Retinal pigment epithelial cell (primary cell): ENCODE results near the gene FUNDC2.

Source experiments
- DNase-seq: peaks from one replicate; pipeline ENCODE4 v3.0.0-alpha.2; 2010; ENCODE audit warnings: low read depth
- H3K4me3 ChIP-seq: 2 replicates; pipeline ENCODE4 v1.5.1; 2011; ENCODE audit warnings: mild to moderate bottlenecking, low read length, control low read depth, moderate library complexity
- CTCF ChIP-seq: conservative IDR thresholded peaks from 2 replicates; pipeline ENCODE4 v1.5.1; 2011; ENCODE audit warnings: low read depth, low read length, control low read depth, inconsistent platforms

Gene FUNDC2

GRCh38 chrX:155046811-155047528 lies 20.3 kb downstream of the FUNDC2 start:
- no peak for TF ChIP-seq CTCF
- DNase-seq = no peak
- H3K4me3 ChIP-seq = no peak overlapping the region

GRCh38 chrX:155048977-155049619 lies 22.5 kb downstream of the FUNDC2 start:
- no peak for DNase-seq
- H3K4me3 ChIP-seq = no peak overlapping the region
- peak; percentile 74 for TF ChIP-seq CTCF

- no peak overlapping the region for H3K4me3 ChIP-seq
- no peak for DNase-seq
- TF ChIP-seq CTCF = no peak
These were observed 26.3 kb downstream of the FUNDC2 start for GRCh38 chrX:155052738-155053498.

- H3K4me3 ChIP-seq = no peak overlapping the region
- DNase-seq = no peak
- no peak for TF ChIP-seq CTCF
These were observed 27.0 kb downstream of the FUNDC2 start for GRCh38 chrX:155053656-155054055.

- no peak overlapping the region for H3K4me3 ChIP-seq
- no peak for DNase-seq
- TF ChIP-seq CTCF = no peak
These were observed 27.6 kb downstream of the FUNDC2 start for GRCh38 chrX:155054255-155054654.

- no peak for TF ChIP-seq CTCF
- no peak for DNase-seq
- no peak overlapping the region for H3K4me3 ChIP-seq
These were observed 28.9 kb downstream of the FUNDC2 start for GRCh38 chrX:155055494-155055893.

GRCh38 chrX:155056471-155056870 lies 29.8 kb downstream of the FUNDC2 start:
- DNase-seq = no peak
- no peak for TF ChIP-seq CTCF
- H3K4me3 ChIP-seq = no peak overlapping the region
